ENCODE data around the gene EEF1AKMT3. TPM values are rescaled to one million over a fixed set of nuclear protein-coding genes. Genes with fewer than 3 reads are reported as not detected.

EEF1AKMT3 gene
- total RNA-seq, 1 donor from 2014 or later: 4.2 TPM

Small RNAs within 50 kb of the gene (small RNA-seq; reads per million reads assigned to genes)
- 6.9 reads per million, percentile 91 among the genes with 10 or more reads in this experiment for gene MIR26A2
- gene RNU6-1083P: not detected

Other genes with a start within 250 kb of the EEF1AKMT3 start
- gene MBD6, start 249.8 kb upstream of the EEF1AKMT3 start, total RNA-seq: 2.6 TPM
- gene DCTN2, start 225.4 kb upstream of the EEF1AKMT3 start, total RNA-seq: 79.9 TPM
- gene KIF5A, start 222.6 kb upstream of the EEF1AKMT3 start, total RNA-seq: under 0.01 TPM
- 5.7 TPM for gene PIP4K2C, start 181.4 kb upstream of the EEF1AKMT3 start, total RNA-seq
- gene DTX3, start 167.8 kb upstream of the EEF1AKMT3 start, total RNA-seq: 7.8 TPM
- gene ARHGEF25, start 161.2 kb upstream of the EEF1AKMT3 start, total RNA-seq: 23.0 TPM
- gene B4GALNT1, start 139.4 kb upstream of the EEF1AKMT3 start, total RNA-seq: 3.1 TPM
- 148 TPM for gene OS9, start 78.5 kb upstream of the EEF1AKMT3 start, total RNA-seq
- gene AGAP2, start 33.9 kb upstream of the EEF1AKMT3 start, total RNA-seq: 2.1 TPM
- gene TSPAN31, start 27.6 kb upstream of the EEF1AKMT3 start, total RNA-seq: 57.9 TPM
- 78.8 TPM for gene CDK4, start 20.3 kb upstream of the EEF1AKMT3 start, total RNA-seq
- 4.7 TPM for gene MARCHF9, start 17.5 kb upstream of the EEF1AKMT3 start, total RNA-seq
- gene CYP27B1, start 5.5 kb upstream of the EEF1AKMT3 start, total RNA-seq: under 0.01 TPM
- 5.7 TPM for gene METTL1, start 509 bp upstream of the EEF1AKMT3 start, total RNA-seq
- 17.2 TPM for gene TSFM, start 10.2 kb downstream of the EEF1AKMT3 start, total RNA-seq
- 3.1 TPM for gene AVIL, start 46.1 kb downstream of the EEF1AKMT3 start, total RNA-seq
- gene CTDSP2, start 74.1 kb downstream of the EEF1AKMT3 start, total RNA-seq: 51.1 TPM
- gene ATP23, start 169.0 kb downstream of the EEF1AKMT3 start, total RNA-seq: 8.9 TPM